ENCODE results near the gene ACP7. TPM values are rescaled to one million over a fixed set of nuclear protein-coding genes. Genes with fewer than 3 reads are reported as not detected.

The ACP7 gene
- total RNA-seq, 1 donor, result not detected

DNA sequence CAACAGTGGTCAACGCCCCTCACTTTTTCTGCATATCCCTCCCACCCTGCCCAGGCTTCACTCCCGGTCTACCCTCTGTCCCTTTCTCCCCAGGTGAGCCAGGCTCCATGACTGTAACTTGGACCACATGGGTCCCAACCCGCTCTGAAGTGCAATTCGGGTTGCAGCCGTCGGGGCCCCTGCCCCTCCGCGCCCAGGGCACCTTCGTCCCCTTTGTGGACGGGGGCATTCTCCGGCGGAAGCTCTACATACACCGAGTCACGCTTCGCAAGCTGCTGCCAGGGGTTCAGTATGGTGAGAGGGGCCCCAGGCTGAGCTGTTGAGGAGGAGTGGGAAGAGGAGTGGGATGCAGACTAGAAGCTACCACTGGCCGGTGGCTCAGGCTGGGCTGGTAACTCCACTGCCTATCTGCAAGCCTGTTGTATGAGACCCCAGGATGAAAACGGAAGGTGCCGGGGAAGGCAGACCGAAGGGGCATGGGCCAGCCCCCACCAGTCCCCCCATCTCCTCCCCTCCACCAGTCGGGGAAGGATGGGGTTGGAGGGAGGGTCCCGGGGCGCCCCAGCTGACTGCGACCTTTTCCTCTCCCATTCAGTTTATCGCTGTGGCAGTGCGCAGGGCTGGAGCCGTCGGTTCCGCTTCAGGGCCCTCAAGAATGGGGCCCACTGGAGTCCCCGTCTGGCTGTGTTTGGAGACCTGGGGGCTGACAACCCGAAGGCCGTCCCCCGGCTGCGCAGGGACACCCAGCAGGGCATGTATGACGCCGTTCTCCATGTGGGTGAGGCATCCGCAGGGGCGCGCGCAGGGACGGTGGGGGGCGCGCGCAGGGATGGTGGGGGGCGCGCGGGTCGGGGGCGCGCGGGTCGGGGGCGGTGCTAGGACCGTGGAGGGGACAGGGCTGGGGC, 14.4 kb downstream of the ACP7 start:
- Histone ChIP-seq H3K4me1 (ENCODE audit: insufficient read depth, low read length) (peaks cover 7% of the 10 kb centered on the region), H3K9me3 (ENCODE audit: low read depth, low read length) (no peaks in the 10 kb centered on the region), H4K20me1 (ENCODE audit: insufficient read depth, low read length) (no peaks in the 10 kb centered on the region), H3K79me2 (ENCODE audit: insufficient read depth, low read length) (no peaks in the 10 kb centered on the region), H3K4me3 (ENCODE audit: insufficient read depth, low read length) (peak overlapping the region; percentile 57), H3K4me2 (ENCODE audit: insufficient read depth, low read length) (peak overlapping the region; percentile 51), H3K27ac (ENCODE audit: low read depth, low read length) (no peak overlapping the region), H3K27me3 (ENCODE audit: insufficient read depth, low read length) (no peaks in the 10 kb centered on the region), H2AFZ (ENCODE audit: low read length) (peak overlapping the region; percentile 56), H3K36me3 (ENCODE audit: insufficient read depth, low read length) (no peaks in the 10 kb centered on the region)
- peak; percentile 53 for DNase-seq (ENCODE audit: insufficient read length, low spot score, missing footprints)
- TF ChIP-seq CTCF (IDR thresholded peaks at IDR 0.05; ENCODE audit: extremely low read depth, low read depth, low read length), result no peak

GRCh38 chr19:39099341-39099740, 15.2 kb downstream of the ACP7 start:
- no peaks in the 10 kb centered on the region for H4K20me1 ChIP-seq (ENCODE audit: insufficient read depth, low read length)

DNA sequence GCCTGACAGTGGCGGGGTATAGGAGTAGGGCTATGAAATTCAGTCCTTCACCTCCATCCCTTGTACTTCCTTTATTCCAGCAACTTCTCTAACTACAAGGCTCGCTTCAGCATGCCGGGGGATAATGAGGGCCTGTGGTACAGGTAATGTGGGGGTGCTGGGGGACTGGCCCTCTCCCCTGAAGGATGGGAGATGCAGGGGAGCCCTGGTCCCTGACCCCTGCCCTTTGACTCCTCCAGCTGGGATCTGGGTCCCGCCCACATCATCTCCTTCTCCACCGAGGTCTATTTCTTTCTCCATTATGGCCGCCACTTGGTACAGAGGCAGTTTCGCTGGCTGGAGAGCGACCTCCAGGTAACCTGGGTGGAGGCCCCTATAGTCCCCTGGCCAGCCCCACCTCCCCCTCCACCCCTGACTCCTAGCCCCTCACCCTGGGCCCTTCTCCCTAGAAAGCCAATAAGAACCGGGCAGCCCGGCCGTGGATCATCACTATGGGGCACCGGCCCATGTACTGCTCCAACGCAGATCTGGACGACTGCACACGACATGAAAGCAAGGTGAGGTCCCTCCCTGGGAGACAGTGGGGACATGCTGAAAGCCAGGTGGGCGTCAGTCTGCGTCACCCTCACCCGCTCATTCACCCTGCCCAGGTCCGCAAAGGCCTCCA, 16.5 kb downstream of the ACP7 start:
- Histone ChIP-seq H3K9me3 (ENCODE audit: low read depth, low read length) (no peaks in the 10 kb centered on the region), H3K27ac (ENCODE audit: low read depth, low read length) (no peak overlapping the region)

More at GRCh38 chr19:39099341-39099740, 15.2 kb downstream of the ACP7 start:
- peak; percentile 37 for DNase-seq (ENCODE audit: insufficient read length, low spot score, missing footprints)
- Histone ChIP-seq H3K4me2 (ENCODE audit: insufficient read depth, low read length) (peak overlapping the region; percentile 51), H3K4me1 (ENCODE audit: insufficient read depth, low read length) (peaks cover under 1% of the 10 kb centered on the region), H3K27ac (ENCODE audit: low read depth, low read length) (no peak overlapping the region), H3K4me3 (ENCODE audit: insufficient read depth, low read length) (no peak overlapping the region), H3K9me3 (ENCODE audit: low read depth, low read length) (no peaks in the 10 kb centered on the region), H3K36me3 (ENCODE audit: insufficient read depth, low read length) (no peaks in the 10 kb centered on the region), H2AFZ (ENCODE audit: low read length) (no peak overlapping the region), H3K27me3 (ENCODE audit: insufficient read depth, low read length) (no peaks in the 10 kb centered on the region), H3K79me2 (ENCODE audit: insufficient read depth, low read length) (no peaks in the 10 kb centered on the region)
- no peak for TF ChIP-seq CTCF (IDR thresholded peaks at IDR 0.05; ENCODE audit: extremely low read depth, low read depth, low read length)

More for the DNA sequence above, 16.5 kb downstream of the ACP7 start:
- Histone ChIP-seq H4K20me1 (ENCODE audit: insufficient read depth, low read length) (no peaks in the 10 kb centered on the region), H3K4me2 (ENCODE audit: insufficient read depth, low read length) (no peak overlapping the region), H3K4me1 (ENCODE audit: insufficient read depth, low read length) (no peaks in the 10 kb centered on the region), H2AFZ (ENCODE audit: low read length) (no peak overlapping the region), H3K4me3 (ENCODE audit: insufficient read depth, low read length) (no peak overlapping the region), H3K36me3 (ENCODE audit: insufficient read depth, low read length) (no peaks in the 10 kb centered on the region), H3K79me2 (ENCODE audit: insufficient read depth, low read length) (no peaks in the 10 kb centered on the region), H3K27me3 (ENCODE audit: insufficient read depth, low read length) (no peaks in the 10 kb centered on the region)
- no peak for TF ChIP-seq CTCF (IDR thresholded peaks at IDR 0.05; ENCODE audit: extremely low read depth, low read depth, low read length)
- DNase-seq (ENCODE audit: insufficient read length, low spot score, missing footprints), result peak; percentile 37
